Stimulated activated CD4-positive, alpha-beta T cell treated with anti-CD3 and anti-CD28 coated beads, TNF-alpha, amount 100 ng/mL, for 24 hours (primary cell): ENCODE measurements around the gene VWA1.
"Not testable (repeated sequence)": the region's sequence is repeated elsewhere in the genome, so short reads cannot be mapped to it uniquely, and the experiment has no call there.

Experiments used
- DNase-seq, 3 experiments: peaks; one replicate each; pipeline ENCODE4 v3.0.0-alpha.2; 2020; ENCODE audit warnings: low read depth in 3 of 3

Gene VWA1

GRCh38 chr1:1456683-1457255 is 21.3 kb downstream of the VWA1 start:
- DNase-seq: not testable (repeated sequence)

- not testable (repeated sequence) for DNase-seq
These were observed 23.7 kb downstream of the VWA1 start for GRCh38 chr1:1459156-1459555.

DNA sequence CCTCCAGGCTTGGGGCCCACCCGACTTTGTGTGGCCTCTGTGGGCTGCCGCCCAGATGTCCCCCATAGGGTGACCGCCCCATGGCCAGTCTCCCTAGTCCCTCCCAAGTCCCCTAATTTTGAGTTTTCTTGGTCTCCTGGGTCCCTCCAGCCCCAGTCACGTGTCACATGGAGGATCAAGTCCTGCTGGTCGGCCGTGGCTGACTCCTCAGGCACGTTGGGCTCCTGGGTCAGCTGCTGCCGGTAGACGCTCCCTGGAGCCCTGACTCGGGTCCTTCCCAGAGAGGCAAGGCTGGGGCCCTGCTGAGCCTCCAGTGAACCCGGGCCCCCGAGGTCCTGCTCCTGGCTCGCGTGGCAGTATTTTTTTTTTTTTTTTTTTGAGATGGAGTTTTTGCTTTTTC is 24.2 kb downstream of the VWA1 start:
- not testable (repeated sequence) for DNase-seq

- no peak for DNase-seq
These were observed 25.1 kb downstream of the VWA1 start for GRCh38 chr1:1460540-1461130.

GRCh38 chr1:1461721-1462317 is 26.3 kb downstream of the VWA1 start:
- no peak for DNase-seq

- no peak for DNase-seq
These were observed 27.0 kb downstream of the VWA1 start for GRCh38 chr1:1462318-1462966.

- DNase-seq: no peak
These were observed 27.8 kb downstream of the VWA1 start for GRCh38 chr1:1463312-1463711.

DNA sequence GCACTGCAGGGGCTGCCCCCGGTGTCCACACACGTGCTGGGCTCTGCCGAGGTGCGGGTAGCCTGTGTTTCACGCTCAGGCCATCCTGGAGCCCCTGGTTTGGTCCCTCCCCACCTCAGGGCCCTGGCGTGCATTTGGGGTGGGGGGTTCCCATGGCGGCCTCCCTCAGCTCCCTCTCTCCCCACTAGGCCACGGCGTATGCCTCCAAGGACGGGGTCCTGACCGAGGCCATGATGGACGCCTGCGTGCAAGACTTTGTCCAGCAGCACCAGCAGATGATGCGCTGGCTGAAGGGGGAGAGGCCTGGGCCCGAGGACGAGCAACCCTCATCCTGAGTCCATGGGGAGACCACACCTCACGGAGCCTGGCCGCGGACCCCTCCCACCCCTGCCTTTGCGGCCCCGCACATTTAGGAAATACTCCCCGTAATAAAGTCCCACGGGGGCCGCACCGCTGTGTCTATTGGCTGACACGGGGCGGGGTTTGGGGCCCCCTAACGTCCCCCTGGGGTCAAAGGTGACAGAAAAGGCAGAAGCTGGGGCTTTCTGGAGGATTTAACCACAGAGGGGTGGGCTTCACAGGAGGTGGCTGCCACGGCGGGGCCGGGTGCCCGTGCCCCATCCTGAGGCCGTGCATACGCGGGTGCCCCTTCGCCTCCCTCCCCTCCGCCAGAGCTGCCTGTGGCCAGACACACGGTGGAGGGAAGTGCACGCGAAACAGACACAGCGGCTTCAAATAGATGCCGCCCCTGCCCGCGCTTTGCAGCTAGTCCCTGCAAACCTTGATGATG is 32.9 kb downstream of the VWA1 start:
- DNase-seq: not testable (repeated sequence)

GRCh38 chr1:1470626-1471388 is 35.3 kb downstream of the VWA1 start:
- peak in 1 of 3 experiments; percentile 12 for DNase-seq

DNA sequence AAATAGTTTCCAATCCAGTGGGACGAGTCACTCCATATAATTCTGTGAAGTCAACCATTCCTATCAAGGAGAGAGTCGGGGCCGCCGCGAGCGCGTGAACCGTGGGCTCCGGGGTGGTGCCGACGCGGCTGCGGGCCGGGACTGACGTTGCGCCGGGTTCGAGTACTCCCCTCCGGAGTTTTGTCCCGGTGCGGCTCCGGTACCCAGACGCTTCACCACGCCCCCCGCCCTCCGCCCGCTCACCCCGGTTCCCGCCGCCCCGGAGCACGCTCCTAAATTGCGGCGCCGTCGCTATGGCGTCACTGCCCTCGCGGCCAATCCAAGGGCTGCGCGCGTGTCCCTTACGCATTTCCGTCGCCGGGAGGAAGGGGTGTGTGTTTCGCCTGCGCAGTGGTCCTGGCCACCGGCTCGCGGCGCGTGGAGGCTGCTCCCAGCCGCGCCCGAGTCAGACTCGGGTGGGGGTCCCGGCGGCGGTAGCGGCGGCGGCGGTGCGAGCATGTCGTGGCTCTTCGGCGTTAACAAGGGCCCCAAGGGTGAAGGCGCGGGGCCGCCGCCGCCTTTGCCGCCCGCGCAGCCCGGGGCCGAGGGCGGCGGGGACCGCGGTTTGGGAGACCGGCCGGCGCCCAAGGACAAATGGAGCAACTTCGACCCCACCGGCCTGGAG is 36.0 kb downstream of the VWA1 start, which contains the start of gene ATAD3B:
ATAD3B (plus strand) TSS at position 377 of the 664 bp plus-strand sequence; CDS start at position 497, 120 bp downstream.
- DNase-seq: peak; percentile 90 to 97 (median 91)

DNA sequence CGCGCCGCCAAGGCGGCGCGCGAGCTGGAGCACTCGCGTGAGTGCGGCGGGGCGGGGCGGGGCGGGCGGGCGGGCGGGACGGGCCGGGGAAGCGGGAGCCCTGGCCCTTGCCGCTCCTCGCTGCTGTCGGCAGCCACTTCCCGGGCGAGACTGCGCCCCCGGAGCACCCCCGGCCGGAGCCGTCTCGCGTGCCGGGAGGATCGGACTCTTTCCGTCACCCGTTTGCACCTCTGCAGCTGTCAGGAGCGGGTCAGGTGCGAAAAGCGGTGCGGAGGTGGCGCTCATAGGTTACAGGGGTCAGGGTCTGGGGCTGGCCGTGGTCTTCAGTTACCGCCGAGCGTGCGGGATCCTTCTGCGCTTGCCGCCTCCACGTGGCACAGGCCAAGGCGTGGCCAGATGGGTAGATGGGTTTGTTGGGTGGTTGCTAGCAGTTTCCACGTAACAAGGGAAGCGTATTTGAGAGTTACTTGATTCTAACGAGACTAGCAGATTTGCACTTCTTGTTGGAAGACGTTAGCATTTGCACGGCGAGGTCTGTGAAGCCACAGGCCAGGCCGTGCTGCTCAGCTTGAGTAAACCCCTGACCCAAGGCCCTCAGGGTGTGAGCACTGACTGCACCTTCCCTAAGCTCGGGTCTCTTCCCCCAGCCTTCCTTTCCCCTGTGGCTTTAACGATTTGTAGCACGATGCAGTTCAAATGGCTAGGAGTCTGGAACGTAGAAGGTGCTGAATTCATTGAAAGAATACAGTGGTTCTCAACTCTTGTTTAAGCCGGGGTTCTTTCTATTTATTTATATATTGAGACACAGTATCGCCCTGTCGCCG is 36.8 kb downstream of the VWA1 start:
- not testable (repeated sequence) for DNase-seq

- not testable (repeated sequence) for DNase-seq
These were observed 40.5 kb downstream of the VWA1 start for GRCh38 chr1:1476011-1476410.

DNA sequence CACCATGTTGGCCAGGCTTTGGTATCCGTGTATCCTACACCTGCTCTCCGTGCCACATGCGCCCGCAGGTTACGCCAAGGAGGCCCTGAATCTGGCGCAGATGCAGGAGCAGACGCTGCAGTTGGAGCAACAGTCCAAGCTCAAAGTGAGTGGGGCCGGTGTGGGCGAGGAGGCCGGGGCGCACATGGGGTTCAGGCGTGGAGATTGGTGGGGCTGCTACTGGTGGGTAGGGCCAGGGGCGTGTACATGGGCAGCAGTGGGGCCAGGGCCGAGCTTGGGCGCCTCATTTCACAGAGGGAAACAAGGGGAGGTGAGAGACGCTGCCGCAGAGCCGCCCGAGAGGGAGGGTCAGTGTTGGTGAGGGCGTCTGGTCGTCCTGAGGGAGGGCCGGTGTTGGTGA is 41.7 kb downstream of the VWA1 start:
- DNase-seq: no peak

DNA sequence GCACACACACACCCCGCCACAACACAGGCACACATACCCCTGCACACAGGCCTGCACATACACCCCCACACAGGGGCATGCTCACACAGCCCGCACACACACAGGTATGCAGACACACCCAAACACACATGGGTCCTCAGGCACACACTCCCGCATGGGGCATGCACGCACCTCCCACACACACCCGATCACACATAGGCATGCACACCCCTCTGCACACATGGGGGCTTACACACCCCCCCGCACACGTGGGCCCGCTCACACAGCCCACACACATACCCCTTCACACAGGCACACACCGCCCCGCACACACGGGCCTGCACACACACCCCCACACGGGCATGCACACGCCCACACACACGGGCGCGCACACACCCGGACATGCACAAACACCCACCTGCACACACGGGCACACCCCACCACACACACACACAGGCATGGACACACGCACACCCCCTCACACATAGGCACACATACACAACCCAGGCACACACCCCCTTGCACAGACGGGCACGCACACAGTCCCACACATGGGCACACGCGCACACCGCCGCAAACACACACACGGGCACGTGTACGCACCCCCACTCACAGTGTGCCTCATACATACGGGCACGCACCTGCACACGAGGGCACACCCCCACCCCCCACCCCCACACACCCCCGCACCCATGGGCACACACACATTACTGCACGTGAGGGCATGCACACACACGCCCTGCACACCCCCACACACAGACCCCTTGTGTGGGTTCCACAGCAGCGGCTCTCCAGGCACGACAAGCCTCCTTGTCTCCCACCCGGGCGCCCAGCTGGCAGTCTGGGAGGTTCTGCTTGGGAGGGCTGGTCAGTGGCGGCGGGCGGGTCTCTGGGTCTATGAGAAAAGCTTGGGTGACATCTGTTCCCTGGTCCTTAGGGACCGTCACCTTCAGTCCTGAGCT is 44.3 kb downstream of the VWA1 start:
- no peak for DNase-seq

DNA sequence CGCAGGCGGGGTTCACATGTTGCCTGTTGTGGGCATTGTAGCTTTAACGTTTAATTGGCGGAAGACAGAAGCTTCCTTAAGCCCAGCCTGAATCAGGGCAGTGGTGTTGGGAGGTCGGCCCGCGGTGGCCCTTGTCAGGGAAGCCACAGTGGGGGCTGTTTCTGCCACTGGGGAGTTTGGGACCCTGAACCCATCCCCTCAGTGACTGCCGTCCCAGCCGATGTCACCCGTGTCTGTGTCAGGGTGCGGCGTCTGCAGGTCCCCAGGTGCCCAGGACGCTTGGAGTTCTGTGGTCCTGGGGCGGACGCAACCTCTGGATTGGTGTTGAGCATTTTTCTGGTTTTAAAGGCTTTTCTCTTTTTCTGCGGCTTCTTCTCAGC is 45.0 kb downstream of the VWA1 start:
- DNase-seq: not testable (repeated sequence)

- not testable (repeated sequence) for DNase-seq
These were observed 46.3 kb downstream of the VWA1 start for GRCh38 chr1:1481811-1482210.

DNA sequence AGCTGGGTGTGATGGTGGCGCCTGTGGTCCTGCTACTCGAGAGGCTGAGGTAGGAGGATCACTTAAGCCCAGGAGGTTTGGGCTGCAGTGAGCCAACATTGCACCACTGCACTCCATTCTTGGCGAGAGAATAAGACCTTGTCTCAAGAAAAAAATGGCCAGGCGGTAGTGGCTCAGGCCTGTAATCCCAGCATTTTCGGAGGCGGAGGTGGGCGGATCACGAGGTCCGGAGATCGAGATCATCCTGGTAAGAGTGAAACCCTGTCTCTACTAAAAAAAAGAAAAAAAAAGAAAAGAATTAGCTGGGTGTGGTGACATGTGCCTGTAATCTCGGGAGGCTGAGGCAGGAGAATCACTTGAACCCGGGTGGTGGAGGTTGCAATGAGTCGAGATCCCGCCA is 47.4 kb downstream of the VWA1 start:
- DNase-seq: no peak

- no peak for DNase-seq
These were observed 48.2 kb downstream of the VWA1 start for GRCh38 chr1:1483714-1484113.
